Measurements from ENCODE around the gene PHACTR4. TPM values are rescaled to one million over a fixed set of nuclear protein-coding genes. Genes with fewer than 3 reads are reported as not detected.
"Not testable (repeated sequence)": the region's sequence is repeated elsewhere in the genome, so short reads cannot be mapped to it uniquely, and the experiment has no call there.

PHACTR4 gene
- total RNA-seq, 2 donors from 2014 or later = 21.7 to 25.9 TPM

DNA sequence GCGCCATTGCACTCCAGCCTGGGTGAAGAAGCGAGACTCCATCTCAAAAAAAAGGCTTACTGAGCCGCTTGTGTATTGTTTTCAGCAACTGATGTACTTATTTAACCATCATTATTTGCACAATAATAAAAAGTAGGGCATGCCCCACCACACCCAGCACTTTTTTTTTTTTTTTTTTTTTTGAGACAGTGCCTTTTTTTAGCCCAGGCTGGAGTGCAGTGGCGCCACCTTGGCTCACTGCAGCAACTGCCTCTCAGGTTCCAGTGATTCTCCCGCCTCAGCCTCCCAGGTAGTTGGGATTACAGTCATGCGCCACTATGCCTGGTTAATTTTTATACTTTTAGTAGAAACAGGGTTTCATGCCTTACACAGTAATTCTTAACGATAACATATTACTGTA lies 171.1 kb downstream of the PHACTR4 start:
- intact Hi-C loops (cut with DNase I) = no loop called here
- no peak for DNase-seq (ENCODE audit: low spot score)

DNA sequence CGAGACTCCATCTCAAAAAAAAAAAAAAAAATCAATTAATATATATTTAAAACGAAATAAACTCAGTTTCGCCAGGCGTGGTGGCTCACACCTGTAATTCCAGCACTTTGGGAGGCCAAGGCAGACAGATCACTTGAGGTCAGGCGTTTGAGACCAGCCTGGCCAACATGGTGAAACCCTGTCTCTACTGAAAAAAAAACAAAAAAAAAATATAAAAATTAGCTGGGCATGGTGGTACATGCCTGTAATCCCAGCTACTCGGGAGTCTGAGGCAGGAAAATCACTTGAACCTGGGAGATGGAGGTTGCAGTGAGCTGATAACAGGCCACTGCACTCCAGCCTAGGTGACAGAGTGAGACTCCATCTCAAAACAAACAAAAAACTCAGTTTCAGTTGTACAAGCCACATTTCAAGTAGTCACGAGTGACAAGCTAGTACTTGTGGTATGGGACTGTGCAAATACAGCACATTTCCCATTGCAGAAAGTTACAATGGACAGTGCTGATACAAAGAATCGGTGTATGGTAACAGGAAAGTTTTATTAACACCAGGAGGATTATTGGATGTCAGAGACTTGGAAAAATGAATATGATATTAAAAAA lies 172.0 kb downstream of the PHACTR4 start:
- intact Hi-C loops (cut with DNase I); DNase-seq (ENCODE audit: low spot score): not testable (repeated sequence)

DNA sequence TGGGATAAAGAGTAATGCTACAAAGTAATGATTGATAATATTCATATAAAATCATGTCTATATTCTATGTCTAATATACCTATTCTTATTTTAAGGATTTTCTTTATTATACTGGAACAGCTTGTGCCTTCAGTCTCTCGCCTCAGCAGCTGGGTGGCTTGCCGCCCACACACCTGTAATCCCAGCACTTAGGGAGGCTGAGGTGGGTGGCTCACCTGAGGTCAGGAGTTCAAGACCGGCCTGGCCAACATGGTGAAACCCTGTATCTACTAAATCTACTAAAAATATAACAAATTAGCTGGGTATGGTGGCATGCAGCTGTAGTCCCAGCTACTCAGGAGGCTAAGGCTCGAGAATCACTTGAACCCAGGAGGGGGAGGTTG lies 175.7 kb downstream of the PHACTR4 start:
- intact Hi-C loops (cut with DNase I) = no loop called here

DNA sequence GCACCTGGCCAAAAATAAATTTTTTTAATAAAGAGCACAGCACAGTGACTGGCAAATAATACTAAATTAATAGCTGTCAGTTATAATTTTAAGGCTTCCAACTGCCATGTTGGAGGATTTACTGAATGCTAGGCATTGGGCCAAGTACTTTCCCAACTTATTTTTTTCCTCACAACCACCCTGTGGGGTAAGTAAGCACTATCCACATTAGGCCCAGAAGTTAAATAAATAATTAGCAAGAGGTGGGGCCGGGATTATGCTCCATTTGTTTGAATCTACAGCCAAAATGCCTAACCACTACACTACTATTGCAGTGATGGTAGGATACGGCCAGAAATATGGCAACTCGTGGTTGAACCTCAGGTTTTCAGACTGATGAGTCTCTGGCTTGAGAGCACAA lies 178.8 kb downstream of the PHACTR4 start:
- intact Hi-C loops (cut with DNase I) = no loop called here
- no peak for DNase-seq (ENCODE audit: low spot score)

More for the DNA sequence above, 175.7 kb downstream of the PHACTR4 start:
- no peak for DNase-seq (ENCODE audit: low spot score)

Other genes starting within 250 kb of the PHACTR4 start
- gene PTAFR, start 193.1 kb upstream of the PHACTR4 start, total RNA-seq = 1 to 10 TPM; 5.9 to 9.3 TPM
- gene DNAJC8, start 136.7 kb upstream of the PHACTR4 start, total RNA-seq = 10 to 100 TPM; 69.3 to 80.5 TPM
- gene ATP5IF1, start 133.6 kb upstream of the PHACTR4 start, total RNA-seq = 10 to 100 TPM; 85.3 to 88.4 TPM
- gene SESN2, start 110.2 kb upstream of the PHACTR4 start, total RNA-seq = 10 to 100 TPM; 13.7 to 16.8 TPM
- gene MED18, start 40.7 kb upstream of the PHACTR4 start, total RNA-seq = 10 to 100 TPM in 1 of 2 donors, 1 to 10 TPM in 1; 9.5 to 10.7 TPM
- gene RCC1, start 136.3 kb downstream of the PHACTR4 start, total RNA-seq = 1 to 10 TPM; 7.9 to 9.2 TPM
- gene TRNAU1AP, start 183.3 kb downstream of the PHACTR4 start, total RNA-seq = 10 to 100 TPM; 17.5 to 23.2 TPM
- gene RAB42, start 222.5 kb downstream of the PHACTR4 start, total RNA-seq = 1 to 10 TPM; 3.5 to 4.2 TPM